Measurements from ENCODE around the gene DDX43.

GRCh38 chr6:73364549-73364948 is 30.1 kb upstream of the DDX43 start:
- TF ChIP-seq CTCF (IDR thresholded peaks at IDR 0.05) (no peak), EP300 (IDR thresholded peaks at IDR 0.05) (no peak)
